Ectodermal cell (in vitro differentiated cells): ENCODE data around the gene DCC.

Source experiments
- H3K27ac ChIP-seq: 2 replicates; pipeline ENCODE4 v1.7.0; 2013; ENCODE audit warnings: mild to moderate bottlenecking, low read depth, low read length; ENCODE audit not compliant: insufficient read depth, poor library complexity, severe bottlenecking
- H3K27me3 ChIP-seq: 2 replicates; pipeline ENCODE4 v1.7.0; 2013; ENCODE audit warnings: mild to moderate bottlenecking, low read length; ENCODE audit not compliant: insufficient read depth, control insufficient read depth, poor library complexity, severe bottlenecking
- H3K36me3 ChIP-seq: one replicate; pipeline ENCODE4 v1.7.0; 2013; ENCODE audit warnings: low read length; ENCODE audit not compliant: control insufficient read depth, insufficient read depth
- H3K4me1 ChIP-seq: one replicate; pipeline ENCODE4 v1.7.0; 2013; ENCODE audit warnings: low read length; ENCODE audit not compliant: control insufficient read depth, insufficient read depth
- H3K4me3 ChIP-seq: 2 replicates; pipeline ENCODE4 v1.7.0; 2013; ENCODE audit warnings: low read depth, low read length, control low read depth; ENCODE audit not compliant: insufficient read depth
- H3K9me3 ChIP-seq: 2 replicates; pipeline ENCODE4 v1.7.0; 2013; ENCODE audit warnings: mild to moderate bottlenecking, low read length, moderate library complexity; ENCODE audit not compliant: control insufficient read depth
- WGBS, 2 experiments: methylation state at CpG; one replicate each; pipeline ENCODE4 v1.1.7; 2013; ENCODE audit warnings: missing lambda C conversion rate in 2 of 2; 5-methylcytosine and 5-hydroxymethylcytosine counted together

Gene DCC

DNA sequence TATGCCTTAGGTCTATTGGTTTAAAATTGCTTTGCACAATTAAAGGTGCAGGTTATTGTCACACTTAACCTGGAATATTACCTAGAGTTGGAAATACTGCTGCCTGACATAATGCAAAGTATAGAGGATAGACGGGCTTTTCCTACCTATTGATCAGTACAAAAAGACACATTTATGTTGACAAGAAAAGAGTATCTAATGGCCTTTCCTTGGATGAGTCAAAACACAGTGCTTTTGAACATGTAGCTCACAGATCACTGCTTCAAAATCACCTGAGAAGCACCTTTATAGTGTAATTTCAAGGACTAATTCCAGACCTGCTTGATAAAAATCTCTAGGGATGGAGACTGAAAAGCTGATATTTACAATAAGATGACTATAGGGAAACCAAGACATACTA, 262.8 kb downstream of the DCC start:
- WGBS, 2 experiments: 90 to 100% methylated on average over 1 of the region's 1 CpG
- H3K4me1 ChIP-seq: no peaks in the 10 kb centered on the region
- H3K27me3 ChIP-seq: no peaks in the 10 kb centered on the region
- no peak overlapping the region for H3K4me3 ChIP-seq
- no peaks in the 10 kb centered on the region for H3K36me3 ChIP-seq
- H3K9me3 ChIP-seq: no peaks in the 10 kb centered on the region
- no peak overlapping the region for H3K27ac ChIP-seq

DNA sequence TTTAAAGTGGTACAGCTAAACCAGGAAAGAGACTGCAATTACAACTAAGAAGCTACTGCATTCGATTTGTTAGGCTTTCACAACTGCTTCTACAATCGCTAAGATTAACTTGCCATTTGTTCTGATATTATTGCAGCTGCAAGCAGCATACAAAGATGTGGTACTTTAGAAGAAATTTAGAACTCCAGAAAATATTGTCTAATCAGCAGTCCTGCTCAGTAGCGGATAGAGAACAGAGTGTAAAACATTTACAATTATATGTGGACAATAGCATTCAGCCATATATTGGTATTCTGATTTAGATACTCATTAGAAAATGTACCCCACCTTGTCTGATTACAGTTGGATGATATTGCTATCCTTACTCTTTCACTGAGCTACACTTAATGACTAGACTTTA, 265.3 kb downstream of the DCC start:
- Histone ChIP-seq H3K27me3 (no peaks in the 10 kb centered on the region), H3K27ac (no peak overlapping the region), H3K9me3 (no peaks in the 10 kb centered on the region), H3K4me1 (no peaks in the 10 kb centered on the region), H3K4me3 (no peak overlapping the region), H3K36me3 (no peaks in the 10 kb centered on the region)
- 93 to 100% methylated on average over 2 to 3 of the region's 3 CpGs for WGBS, 2 experiments

DNA sequence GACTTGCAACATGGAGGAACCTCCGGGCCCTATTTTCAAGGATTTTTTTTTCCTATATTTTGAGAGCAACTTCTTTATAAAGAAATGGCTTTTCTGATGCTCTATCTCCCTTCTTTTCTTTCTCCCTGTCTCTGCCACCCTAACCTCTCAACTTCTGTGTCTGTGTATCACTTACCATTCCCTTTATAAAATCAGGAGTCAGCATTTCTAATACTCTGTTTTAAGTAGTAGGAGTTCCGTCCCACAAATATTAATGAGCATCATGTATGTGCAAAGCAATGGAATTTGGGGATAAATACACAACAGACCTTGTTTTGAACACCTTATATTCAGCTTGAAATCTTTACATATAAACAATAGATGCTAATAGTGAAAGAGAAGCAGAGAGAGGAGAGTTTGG, 268.0 kb downstream of the DCC start:
- no peak overlapping the region for H3K4me3 ChIP-seq
- no peaks in the 10 kb centered on the region for H3K27me3 ChIP-seq
- H3K4me1 ChIP-seq: no peaks in the 10 kb centered on the region
- no peaks in the 10 kb centered on the region for H3K36me3 ChIP-seq
- H3K27ac ChIP-seq: no peak overlapping the region
- 92 to 95% methylated on average over 1 to 2 of the region's 2 CpGs for WGBS, 2 experiments
- H3K9me3 ChIP-seq: no peaks in the 10 kb centered on the region

DNA sequence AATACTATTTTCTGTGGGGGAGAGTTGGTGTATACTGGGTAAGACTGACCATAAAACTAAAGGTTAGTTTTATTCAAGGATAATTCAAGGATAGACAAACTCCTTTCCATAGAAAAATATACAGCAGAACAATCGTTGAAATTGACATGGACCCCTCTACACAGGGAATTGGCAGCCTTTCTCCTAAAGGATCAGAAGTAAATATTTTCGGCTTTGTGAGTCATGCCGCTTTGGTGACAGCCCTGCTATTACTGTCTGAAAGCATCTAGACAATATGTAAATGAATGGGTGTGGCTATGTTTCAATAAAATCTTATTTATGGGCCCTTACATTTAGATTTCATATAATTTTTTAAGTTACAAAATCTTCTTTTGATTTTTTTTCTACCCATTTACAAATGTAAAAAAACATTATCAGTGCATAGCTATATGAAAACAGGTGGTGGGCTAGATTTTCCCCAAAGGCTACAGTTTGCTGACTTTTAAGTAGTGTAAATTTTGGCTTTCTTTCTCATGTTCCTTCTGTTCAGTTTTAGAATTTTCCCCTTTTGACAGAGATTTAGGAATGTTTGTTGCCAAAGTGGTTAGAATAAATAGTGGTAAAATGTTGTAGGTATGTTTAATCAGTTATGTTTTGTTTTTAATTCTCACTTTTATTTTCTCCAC, 270.6 kb downstream of the DCC start:
- H3K27me3 ChIP-seq: no peaks in the 10 kb centered on the region
- H3K4me1 ChIP-seq: peaks cover 9% of the 10 kb centered on the region
- WGBS, 2 experiments: 92 to 100% methylated on average over 3 of the region's 3 CpGs
- no peaks in the 10 kb centered on the region for H3K9me3 ChIP-seq
- H3K4me3 ChIP-seq: no peak overlapping the region
- H3K27ac ChIP-seq: no peak overlapping the region
- no peaks in the 10 kb centered on the region for H3K36me3 ChIP-seq

DNA sequence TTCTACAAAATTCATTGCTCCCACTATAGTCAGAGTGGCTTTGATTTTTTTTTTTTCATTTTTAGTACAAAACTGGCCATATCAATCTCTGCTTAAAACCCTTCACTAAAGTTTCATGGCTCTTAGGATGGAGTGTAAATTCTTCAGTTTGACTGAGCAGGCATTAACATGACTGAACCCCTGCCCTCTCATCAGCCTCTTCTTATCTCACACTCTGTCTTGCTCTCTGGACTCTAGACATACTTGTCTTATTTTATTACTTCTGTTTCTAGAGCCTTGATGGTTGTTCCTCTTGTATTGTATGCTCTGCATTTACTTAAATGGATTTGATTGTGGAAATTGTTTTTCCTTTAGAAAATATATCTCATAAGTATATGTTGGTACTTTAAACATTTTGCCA, 272.4 kb downstream of the DCC start:
- no peaks in the 10 kb centered on the region for H3K36me3 ChIP-seq
- no peak overlapping the region for H3K27ac ChIP-seq
- no peaks in the 10 kb centered on the region for H3K27me3 ChIP-seq
- H3K4me1 ChIP-seq: peaks cover 11% of the 10 kb centered on the region
- no peak overlapping the region for H3K4me3 ChIP-seq
- H3K9me3 ChIP-seq: no peaks in the 10 kb centered on the region

DNA sequence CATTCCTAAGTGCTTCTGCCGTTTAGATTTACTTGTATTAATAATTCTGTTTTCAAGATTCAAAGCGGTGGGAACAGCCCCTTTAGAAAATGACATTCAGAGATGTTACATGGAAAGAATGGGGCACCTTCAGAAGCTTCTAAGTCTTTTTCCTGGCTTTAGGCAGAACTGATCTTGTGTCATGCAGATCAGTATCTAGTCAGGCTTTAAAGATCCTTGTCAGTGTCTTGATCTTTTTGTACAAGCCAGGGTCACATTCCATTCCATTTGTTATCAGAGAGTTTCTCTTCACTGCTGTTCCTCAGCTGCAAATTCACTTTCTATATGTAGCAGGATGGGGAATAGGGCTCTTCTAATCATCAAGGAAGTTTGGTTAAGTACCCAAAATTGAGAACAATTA, 275.3 kb downstream of the DCC start:
- WGBS, 2 experiments: 62 to 70% methylated on average over 2 of the region's 2 CpGs

DNA sequence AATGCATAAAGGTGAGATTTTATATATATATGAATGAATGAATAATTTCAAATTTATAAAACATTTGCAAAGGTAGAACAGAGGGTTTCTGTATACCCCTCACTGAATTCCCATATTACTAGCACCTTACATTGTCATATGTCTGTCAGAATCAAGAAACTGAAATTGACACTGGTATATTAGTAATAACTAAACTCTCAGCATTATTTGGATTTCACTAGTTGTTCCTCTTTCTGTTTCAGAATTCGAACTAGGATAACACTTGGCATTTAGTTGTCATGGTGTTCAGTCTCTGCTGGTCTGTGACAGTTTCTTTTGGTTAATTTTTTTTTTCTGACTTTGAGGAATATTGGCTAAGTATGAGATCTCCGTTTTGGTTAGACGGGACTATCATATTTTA, 275.9 kb downstream of the DCC start:
- Histone ChIP-seq H3K27me3 (no peaks in the 10 kb centered on the region), H3K9me3 (no peaks in the 10 kb centered on the region), H3K4me1 (peaks cover 11% of the 10 kb centered on the region), H3K4me3 (no peak overlapping the region), H3K27ac (no peak overlapping the region), H3K36me3 (no peaks in the 10 kb centered on the region)
- whole genome bisulfite sequencing, 2 experiments: 100% methylated on average over 3 of the region's 3 CpGs

More for the DNA sequence above, 275.3 kb downstream of the DCC start:
- Histone ChIP-seq H3K27ac (no peak overlapping the region), H3K4me3 (no peak overlapping the region), H3K27me3 (no peaks in the 10 kb centered on the region), H3K36me3 (no peaks in the 10 kb centered on the region), H3K9me3 (no peaks in the 10 kb centered on the region), H3K4me1 (peaks cover 11% of the 10 kb centered on the region)

DNA sequence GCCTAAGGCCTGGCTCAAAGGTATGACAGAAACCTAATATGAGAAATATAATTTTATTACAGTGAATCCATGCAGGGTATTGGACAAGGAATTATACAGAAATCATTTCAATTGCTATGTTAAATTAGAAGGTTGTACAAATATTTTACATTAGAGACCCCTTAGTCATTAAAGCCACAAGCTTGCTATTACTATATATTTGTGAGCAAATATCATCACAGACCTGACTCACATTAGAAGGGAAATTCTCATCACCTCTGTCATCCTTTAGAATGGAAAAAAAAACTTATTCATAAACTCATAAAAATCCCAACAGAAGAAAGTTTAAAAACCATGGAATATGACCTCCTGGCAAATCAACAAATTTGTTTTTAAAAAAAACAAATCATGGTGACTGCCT, 277.9 kb downstream of the DCC start:
- no peak overlapping the region for H3K27ac ChIP-seq
- peaks cover 11% of the 10 kb centered on the region for H3K4me1 ChIP-seq
- no peaks in the 10 kb centered on the region for H3K36me3 ChIP-seq
- H3K27me3 ChIP-seq: no peaks in the 10 kb centered on the region
- no peak overlapping the region for H3K4me3 ChIP-seq
- H3K9me3 ChIP-seq: no peaks in the 10 kb centered on the region

DNA sequence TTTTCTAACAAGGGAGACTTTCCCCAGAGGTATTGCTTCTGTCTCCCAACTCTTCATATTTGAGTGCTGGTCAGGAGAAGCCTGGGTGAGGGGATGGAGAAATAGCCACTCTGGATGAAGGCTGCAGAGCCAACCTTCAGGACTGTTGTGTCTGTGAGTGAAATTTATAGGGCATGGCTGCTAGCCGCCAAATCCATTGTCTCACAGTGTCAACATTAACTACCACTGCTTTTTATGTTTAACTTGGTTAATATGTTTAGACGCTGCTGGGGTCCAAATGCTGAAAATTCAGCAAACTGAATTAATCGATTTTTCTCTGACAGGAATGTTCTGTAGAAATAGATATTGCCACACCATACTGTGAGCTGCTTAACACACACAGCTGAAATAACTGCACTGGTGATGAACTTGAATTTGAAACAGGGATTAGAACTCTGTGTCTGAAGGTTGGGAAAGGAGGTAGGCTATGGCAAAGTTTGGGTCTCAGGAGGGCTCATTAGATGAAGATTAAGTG, 281.0 kb downstream of the DCC start:
- Histone ChIP-seq H3K36me3 (no peaks in the 10 kb centered on the region), H3K4me1 (no peaks in the 10 kb centered on the region), H3K27me3 (no peaks in the 10 kb centered on the region), H3K27ac (no peak overlapping the region), H3K4me3 (no peak overlapping the region), H3K9me3 (no peaks in the 10 kb centered on the region)
- whole genome bisulfite sequencing, 2 experiments: 96 to 98% methylated on average over 3 of the region's 3 CpGs

DNA sequence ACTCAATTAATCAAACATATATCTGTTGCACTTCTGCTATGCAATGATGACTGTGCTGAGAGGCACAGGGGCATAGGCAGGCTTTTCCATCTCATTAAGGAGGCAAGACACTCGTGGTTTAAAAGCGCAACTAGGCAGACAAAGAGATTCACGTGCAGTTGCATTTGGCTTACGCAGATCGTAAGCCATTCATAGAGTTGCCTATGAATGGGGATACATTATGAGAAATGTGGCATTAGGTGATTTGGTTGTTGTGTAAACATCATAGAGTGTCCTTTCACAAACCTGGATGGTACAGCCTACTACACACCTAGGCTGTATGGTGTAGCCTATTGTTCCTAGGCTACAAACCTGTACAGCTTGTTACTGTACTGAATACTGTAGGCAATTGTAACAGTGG, 284.7 kb downstream of the DCC start:
- no peak overlapping the region for H3K4me3 ChIP-seq
- no peaks in the 10 kb centered on the region for H3K9me3 ChIP-seq
- H3K36me3 ChIP-seq: no peaks in the 10 kb centered on the region
- peaks cover 3% of the 10 kb centered on the region for H3K4me1 ChIP-seq
- H3K27me3 ChIP-seq: no peaks in the 10 kb centered on the region
- 94% methylated on average over 5 of the region's 5 CpGs for WGBS, 2 experiments
- no peak overlapping the region for H3K27ac ChIP-seq

DNA sequence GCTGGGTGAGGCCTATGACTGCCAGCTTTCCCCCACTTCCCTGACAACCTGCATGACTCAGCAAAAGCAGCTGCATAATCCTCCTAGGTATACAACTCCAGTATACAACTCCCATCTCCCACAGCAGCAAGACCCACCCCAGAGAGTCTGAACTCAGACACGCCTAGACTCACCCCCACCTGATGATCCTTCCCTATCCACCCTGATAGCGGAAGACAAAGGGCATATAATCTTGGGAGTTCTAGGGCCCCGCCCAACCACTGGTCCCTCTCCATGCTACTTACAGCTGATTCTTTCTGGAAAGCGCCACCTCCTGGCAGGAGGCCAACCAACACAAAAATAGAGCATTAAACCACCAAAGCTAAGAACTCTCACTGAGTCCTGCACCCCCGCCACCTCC, 296.5 kb downstream of the DCC start:
- Histone ChIP-seq H3K9me3 (no peaks in the 10 kb centered on the region), H3K27ac (no peak overlapping the region), H3K36me3 (no peaks in the 10 kb centered on the region), H3K4me1 (no peaks in the 10 kb centered on the region), H3K4me3 (no peak overlapping the region), H3K27me3 (no peaks in the 10 kb centered on the region)
- WGBS, 2 experiments: 92 to 96% methylated on average over 5 of the region's 5 CpGs
